HepG2 (cell line): Measurements from ENCODE around the gene SEMA3B.

ENCODE experiments used
- EHMT2 ChIP-seq: fragments of 200-600 bp; sonication (generic); IDR thresholded peaks from 2 replicates; pipeline ENCODE4 v1.7.0; 2017; ENCODE audit warnings: antibody characterized with exemption, low read depth, low read length, borderline replicate concordance
- EP300 ChIP-seq, 3 experiments: sonication (generic) in 1 of 3; formaldehyde crosslinking in 1 of 3; IDR thresholded peaks; 2 replicates each; pipeline versions ENCODE4 v1.5.1 to v1.6.1; 2011 to 2020; ENCODE audit warnings: low read depth in 2 of 3, low read length in 2 of 3, borderline replicate concordance in 1 of 3, improper control_type of control experiment in 1 of 3, mild to moderate bottlenecking in 1 of 3, missing genetic modification reagents in 1 of 3, moderate library complexity in 1 of 3
- FOXP1 ChIP-seq, 2 experiments: fragments of 450-650 bp in 1 of 2; IDR thresholded peaks; 2 replicates each; pipeline ENCODE4 v1.6.1; 2017 to 2018; ENCODE audit warnings: antibody characterized with exemption in 1 of 2
- GFI1 ChIP-seq: sonication (generic); formaldehyde crosslinking; IDR thresholded peaks from 2 replicates; pipeline ENCODE4 v1.5.0; 2020; ENCODE audit warnings: missing genetic modification reagents, mild to moderate bottlenecking, borderline replicate concordance
- MLX ChIP-seq: IDR thresholded peaks from 2 replicates; pipeline ENCODE4 v1.6.1; 2016
- POLR2A ChIP-seq, 2 experiments: IDR thresholded peaks; 2 replicates each; pipeline ENCODE4 v1.6.1; 2011; ENCODE audit warnings: low read depth in 2 of 2, low read length in 2 of 2, mild to moderate bottlenecking in 1 of 2, moderate library complexity in 1 of 2; ENCODE audit not compliant: insufficient read depth in 1 of 2
- PRDM10 ChIP-seq: sonication (generic); formaldehyde crosslinking; IDR thresholded peaks from 2 replicates; pipeline ENCODE4 v1.4.0; 2020; ENCODE audit warnings: low read depth, missing genetic modification reagents
- SMC3 ChIP-seq: IDR thresholded peaks from 2 replicates; pipeline ENCODE4 v1.6.1; 2011; ENCODE audit warnings: low read length, improper control_type of control experiment
- TF ChIP-seq, protein P1 (sequence below): sonication (generic); formaldehyde crosslinking; IDR thresholded peaks from 2 replicates; pipeline ENCODE4 v1.5.0; 2020; ENCODE audit warnings: mild to moderate bottlenecking, missing genetic modification reagents, moderate library complexity
- TF ChIP-seq, protein P2 (sequence below): sonication (generic); formaldehyde crosslinking; IDR thresholded peaks from 2 replicates; pipeline ENCODE4 v1.8.0; 2022; ENCODE audit warnings: missing genetic modification reagents, mild to moderate bottlenecking, borderline replicate concordance

DNA sequence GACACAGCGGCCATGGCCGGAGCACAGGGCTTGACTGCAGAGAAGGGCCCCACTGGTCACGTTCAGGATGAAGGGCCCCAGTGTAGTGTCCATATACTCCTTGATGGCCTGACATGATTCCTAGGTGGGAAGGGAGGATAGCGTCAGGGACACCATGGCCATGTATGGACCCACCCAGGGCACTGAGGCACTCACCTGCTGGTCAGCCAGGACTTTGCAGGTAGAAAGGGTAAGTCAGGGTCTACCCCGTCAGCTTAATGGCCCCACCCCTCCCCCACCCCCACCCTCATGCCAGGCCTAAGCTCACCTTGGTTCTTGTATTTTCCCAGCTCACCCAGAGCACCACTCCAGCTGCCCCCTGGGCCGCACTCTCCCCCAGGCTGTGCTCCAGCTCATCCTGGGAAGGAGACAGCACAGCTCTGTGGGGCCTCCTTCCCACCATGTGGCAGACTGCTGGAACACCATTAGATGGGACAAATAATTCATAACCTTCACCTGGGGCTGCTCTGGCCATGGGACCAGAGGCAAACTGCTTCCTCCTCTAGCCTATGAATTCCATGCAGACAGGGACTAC, 31.8 kb downstream of the SEMA3B start:
- TF ChIP-seq PRDM10 (CRISPR knock-in tag) (no peak), SMC3 (no peak), POLR2A (IDR thresholded peaks at IDR 0.05; ENCODE audit: insufficient read depth in 1 of 2, low read depth in 2 of 2, low read length in 2 of 2) (no peak; a peak in 1 of 4 replicates), EP300 (IDR thresholded peaks at IDR 0.05; ENCODE audit: low read depth in 2 of 2, low read length in 2 of 2) (no peak), EP300 (CRISPR knock-in tag; IDR thresholded peaks at IDR 0.05; ENCODE audit: borderline replicate concordance) (no peak), MLX (CRISPR knock-in tag) (no peak), GFI1 (CRISPR knock-in tag) (no peak), EHMT2 (no peak), FOXP1 (IDR thresholded peaks at IDR 0.05) (no peak), FOXP1 (CRISPR knock-in tag; IDR thresholded peaks at IDR 0.05) (no peak)
- TF ChIP-seq, protein P1, sequence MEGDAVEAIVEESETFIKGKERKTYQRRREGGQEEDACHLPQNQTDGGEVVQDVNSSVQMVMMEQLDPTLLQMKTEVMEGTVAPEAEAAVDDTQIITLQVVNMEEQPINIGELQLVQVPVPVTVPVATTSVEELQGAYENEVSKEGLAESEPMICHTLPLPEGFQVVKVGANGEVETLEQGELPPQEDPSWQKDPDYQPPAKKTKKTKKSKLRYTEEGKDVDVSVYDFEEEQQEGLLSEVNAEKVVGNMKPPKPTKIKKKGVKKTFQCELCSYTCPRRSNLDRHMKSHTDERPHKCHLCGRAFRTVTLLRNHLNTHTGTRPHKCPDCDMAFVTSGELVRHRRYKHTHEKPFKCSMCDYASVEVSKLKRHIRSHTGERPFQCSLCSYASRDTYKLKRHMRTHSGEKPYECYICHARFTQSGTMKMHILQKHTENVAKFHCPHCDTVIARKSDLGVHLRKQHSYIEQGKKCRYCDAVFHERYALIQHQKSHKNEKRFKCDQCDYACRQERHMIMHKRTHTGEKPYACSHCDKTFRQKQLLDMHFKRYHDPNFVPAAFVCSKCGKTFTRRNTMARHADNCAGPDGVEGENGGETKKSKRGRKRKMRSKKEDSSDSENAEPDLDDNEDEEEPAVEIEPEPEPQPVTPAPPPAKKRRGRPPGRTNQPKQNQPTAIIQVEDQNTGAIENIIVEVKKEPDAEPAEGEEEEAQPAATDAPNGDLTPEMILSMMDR (CRISPR knock-in tag) = no peak
- TF ChIP-seq, protein P2, sequence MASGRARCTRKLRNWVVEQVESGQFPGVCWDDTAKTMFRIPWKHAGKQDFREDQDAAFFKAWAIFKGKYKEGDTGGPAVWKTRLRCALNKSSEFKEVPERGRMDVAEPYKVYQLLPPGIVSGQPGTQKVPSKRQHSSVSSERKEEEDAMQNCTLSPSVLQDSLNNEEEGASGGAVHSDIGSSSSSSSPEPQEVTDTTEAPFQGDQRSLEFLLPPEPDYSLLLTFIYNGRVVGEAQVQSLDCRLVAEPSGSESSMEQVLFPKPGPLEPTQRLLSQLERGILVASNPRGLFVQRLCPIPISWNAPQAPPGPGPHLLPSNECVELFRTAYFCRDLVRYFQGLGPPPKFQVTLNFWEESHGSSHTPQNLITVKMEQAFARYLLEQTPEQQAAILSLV (CRISPR knock-in tag) = no peak
